IPS DF 4.7 (cell line): ENCODE results near the gene RAPGEF2.
"Not testable (repeated sequence)": the region's sequence is repeated elsewhere in the genome, so short reads cannot be mapped to it uniquely, and the experiment has no call there.

Experiments
- DNase-seq: peaks from one replicate; pipeline ENCODE4 v3.0.0-alpha.2; 2013; ENCODE audit warnings: low spot score; ENCODE audit errors: extremely low read depth

Gene RAPGEF2

DNA sequence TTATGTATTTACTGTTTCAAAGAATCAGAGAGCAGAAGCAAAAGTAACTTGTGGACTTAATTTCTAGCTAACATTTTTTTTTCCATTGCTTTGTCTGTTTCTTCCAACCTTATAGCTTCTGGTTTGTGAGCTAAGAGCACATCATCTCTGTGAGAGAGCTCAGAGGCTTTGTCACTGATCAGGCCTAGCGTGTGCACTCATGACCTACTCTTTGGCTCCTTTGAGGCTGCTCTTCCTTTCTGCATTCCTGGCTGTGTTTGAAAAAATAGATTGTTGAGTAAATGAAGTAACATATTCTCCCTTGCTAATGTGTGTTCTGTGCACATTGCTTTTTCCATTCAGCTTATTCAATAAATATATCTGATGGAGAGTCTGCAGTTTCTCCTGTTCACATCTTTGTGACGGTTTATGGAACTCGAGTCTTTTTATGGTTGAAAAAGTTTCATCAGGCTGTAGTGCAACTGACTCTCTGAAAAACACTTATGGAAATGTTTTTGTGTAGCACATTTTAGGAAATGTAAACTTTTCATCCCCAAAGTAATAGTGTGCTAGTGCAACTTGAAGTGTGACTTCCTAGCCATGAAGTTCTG lies 133.0 kb downstream of the RAPGEF2 start:
- DNase-seq = no peak

DNA sequence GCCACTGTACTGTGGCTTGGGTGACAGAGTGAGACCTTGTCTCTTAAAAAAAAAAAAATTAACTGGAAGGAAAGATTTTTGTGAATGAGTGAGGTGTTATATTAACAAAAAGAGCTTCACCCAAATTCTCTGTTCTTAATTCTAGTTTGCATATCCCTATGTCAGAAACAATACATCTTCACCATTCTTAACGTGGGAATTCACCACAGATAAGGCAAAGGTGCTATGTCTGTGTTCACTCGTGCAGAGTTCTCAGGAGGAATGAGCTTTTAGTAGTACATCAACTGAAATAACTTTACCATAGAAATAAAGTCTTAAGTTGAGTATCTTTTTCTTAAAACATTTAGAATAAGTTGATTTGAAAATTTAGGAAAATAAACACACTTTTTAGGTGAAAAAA lies 135.1 kb downstream of the RAPGEF2 start:
- no peak for DNase-seq

DNA sequence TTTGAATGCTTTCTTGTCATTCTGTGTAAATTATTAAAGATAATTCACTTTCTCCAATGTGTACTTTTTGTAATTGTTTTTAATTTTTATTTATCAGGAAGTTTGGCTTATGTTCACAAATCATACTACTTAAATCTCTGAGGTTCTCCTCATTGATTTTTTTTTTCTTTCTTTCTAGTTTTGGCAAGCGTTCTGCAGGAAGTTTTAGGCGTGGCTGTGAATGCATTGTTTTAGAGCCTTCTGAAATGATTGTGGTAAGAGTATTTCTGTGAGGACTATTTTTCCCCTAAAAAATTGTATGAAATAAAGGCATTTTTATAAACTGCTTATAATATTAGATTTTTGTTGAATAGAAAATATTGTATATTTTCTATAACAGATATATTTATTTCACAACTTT lies 135.8 kb downstream of the RAPGEF2 start:
- DNase-seq = no peak

DNA sequence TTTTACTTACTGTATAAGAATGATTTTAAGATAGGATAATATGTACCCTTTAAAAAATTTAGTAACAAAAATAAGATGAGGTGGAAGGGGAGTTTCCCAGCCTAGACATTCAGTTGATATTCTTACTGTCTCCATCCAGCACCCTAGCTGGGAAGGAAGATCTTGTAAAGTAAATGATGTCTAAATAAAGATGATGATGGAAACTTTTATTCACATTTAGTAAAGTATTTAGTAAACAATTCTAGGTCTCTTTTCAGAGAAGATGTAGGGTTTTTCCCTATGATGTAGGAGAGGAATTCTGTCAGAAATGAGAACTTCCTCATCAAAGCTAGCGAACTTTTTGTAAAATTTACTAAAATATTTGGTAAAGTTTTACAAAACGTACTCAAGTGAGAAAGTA lies 136.8 kb downstream of the RAPGEF2 start:
- no peak for DNase-seq

DNA sequence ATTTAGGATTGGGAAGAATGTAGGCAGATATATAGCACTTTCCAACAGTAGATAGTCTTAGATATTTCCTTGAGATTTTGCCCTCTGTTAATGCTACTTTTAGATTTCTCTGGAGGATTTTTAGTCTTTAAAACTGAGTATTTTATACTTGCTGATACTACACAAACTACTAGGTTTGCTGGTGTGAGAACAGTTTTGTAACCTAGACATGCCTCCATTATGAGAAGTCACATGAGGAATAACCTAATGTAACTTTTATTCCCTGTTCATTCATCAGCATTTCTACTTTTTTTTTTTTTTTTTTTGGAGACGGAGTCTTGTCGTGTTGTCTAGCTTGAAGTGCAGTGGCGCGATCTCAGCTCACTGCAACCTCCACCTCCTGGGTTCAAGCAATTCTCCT lies 137.2 kb downstream of the RAPGEF2 start:
- no peak for DNase-seq

DNA sequence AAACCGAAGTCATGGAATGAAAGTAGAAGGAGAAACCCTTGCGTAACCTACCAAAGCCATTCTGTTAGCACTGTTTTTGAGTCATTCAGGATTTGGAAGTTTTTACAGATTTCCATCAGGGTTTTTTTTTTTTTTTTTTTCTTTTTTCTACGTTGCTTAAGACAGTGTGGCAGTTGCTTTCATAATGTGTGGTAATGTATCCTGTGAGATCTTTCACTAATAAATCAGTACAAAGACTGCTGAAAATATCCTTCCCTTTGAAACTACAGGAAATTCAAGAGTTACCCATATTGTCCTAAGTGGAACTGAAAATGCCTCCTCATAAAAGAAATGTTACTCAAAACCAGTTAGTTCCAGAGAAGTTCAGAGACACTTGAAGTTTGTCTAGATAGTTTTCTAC lies 137.8 kb downstream of the RAPGEF2 start:
- DNase-seq = no peak

DNA sequence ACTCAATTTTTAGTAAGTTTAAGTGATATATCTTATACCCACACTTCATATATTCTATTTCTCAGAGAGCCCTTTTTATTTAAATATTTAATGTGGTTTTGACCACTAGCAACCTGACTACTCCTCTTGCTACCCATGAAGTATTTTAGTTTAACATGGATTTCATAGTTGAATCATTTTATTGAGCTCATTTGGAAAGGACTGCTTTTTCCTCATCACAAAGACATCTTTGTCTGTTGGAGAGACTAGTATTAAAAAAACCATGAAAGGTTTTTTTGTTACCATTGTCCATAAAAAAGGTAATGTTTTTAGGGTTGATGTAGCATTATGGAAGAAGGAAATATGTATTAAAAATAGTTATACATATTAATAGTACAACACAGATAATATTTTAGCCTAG lies 139.5 kb downstream of the RAPGEF2 start:
- no peak for DNase-seq

DNA sequence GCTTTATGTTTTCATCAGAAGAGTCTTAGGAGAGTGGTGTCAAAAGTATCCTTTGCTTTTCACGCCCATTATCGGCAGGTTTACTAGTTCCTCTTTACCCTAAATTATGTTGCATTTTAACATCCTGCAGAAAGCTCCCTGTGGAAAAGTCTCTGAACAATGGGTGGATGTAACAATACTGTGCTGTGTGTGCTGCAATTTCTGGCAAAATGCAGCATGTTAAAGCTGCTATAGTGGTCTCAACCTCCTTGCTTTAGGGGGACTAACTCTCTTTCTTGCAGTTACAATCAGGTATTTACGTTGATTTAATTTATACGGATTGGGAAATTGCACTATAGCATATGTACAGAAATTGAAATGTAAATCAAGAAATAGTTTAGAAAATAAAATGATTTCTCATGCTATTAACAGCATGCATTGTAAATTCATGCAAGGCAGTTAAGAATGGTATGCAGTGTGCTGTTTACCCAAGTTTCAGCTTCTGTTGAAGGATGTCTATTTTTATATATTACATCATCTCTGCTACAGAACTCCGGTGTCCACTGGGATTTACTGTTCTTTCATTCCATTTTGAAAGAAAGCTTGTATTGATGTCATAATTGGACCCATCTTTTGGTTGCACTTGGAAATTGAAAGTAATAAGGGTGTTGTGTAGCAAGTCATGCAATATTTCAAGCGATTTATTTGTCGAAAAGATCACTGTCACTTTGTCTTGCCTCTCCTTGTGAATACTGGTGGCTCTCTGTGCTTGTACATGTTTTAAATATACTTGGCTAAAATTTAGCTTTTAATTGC lies 145.7 kb downstream of the RAPGEF2 start:
- no peak for DNase-seq

DNA sequence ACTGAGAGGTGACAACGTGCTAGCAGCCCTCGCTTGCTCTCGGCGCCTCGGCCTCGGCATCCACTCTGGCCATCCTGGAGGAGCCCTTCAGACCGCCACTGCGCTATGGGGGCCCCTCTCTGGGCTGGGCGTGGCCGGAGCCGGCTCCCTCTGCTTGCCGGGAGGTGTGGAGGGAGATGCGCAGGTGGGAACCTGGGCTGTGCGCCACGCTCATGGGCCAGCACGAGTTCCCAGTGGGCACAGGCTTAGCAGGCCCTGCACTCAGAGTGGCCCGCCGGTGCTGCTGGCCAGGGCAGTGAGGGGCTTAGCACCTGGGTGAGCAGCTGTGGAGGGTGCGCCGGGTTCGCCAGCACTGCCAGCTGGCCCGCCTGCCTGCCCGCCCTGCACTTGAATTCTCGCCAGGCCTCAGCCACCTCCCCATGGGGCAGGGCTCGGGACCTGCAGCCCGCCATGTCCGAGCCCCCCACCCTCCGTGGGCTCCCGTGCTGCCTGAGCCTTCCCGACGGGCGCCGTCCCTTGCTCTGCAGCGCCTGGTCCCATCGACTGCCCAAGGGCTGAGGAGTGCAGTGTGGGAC lies 148.0 kb downstream of the RAPGEF2 start:
- DNase-seq = no peak

DNA sequence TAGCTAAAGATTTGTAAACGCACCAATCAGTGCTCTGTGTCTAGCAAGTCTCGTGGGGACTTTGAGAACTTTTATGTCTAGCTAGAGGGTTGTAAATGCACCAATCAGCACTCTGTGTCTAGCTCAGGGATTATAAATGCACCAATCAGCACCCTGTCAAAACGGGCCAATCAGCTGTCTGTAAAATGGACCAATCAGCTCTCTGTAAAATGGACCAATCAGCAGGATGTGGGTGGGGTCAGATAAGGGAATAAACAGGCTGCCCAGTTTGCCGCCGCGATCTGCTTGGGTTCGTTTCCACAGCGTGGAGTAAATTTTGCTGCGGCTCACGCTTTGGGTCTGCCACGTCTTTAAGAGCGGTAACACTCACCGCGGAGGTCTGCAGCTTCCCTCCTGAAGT lies 148.7 kb downstream of the RAPGEF2 start:
- not testable (repeated sequence) for DNase-seq

DNA sequence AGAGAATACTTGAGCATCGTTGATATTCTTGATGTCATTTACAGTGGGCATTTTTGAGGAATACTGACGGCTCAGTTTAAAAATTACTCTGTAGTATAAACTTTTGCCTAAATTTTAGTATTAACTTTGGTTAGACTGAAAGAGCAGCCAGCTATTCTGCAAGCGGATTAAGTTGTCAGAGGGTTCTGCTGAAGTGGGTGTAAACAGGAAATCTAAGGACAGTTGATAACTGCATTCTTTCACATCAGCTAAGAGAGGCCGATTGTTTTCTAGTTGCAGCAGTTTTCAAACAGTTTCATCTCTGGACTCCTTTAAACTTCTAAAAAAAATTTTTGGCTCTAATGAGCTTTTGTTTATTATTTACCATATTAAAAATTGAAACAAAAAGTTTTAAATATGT lies 149.6 kb downstream of the RAPGEF2 start:
- no peak for DNase-seq

DNA sequence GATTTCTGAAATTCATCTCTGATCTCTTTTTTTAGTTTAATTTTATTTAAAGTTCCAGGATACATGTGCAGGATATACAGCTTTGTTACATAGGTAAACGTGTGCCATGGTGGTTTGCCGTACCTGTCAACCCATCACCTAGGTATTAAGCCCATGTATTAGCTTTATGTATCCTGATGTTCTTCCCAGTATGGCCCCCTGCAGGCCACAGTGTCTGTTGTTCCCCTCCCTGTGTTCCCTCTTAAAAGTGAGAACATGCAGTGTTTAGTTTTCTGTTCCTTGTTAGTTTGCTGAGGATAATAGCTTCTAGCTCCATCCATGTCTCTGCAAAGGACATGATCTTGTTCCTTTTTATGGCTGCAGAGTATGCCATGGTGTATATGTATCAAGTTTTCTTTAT lies 153.2 kb downstream of the RAPGEF2 start:
- no peak for DNase-seq

DNA sequence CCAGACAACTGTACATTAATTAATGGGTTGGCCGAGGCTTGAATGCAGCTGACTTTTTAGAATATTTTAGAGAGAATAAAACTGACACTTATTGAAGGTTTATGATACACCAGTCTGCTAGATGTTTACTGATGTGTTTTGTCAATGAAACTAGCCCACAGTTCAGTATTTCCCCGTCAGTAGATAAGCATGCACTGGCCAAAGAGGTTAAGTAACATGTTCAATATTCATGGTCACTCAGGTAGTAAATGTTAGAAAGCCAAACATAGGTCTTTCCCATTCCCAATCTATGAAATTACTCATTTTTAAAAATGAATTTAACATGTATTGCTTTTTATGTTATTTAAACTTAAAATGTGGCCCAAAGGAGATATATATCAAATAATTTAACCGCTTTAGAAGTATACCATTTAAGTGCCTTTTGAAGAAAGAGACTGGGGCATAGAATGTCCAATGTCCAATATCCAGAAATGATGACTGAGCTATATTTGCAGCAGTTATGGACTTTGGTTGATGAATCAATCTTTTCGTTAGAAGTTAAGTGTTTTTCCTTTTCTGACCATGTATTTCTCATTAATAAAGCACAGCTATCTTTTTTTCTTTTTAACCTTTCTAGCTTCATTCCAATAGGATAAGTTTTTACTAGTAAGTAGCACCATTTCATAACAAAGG lies 156.1 kb downstream of the RAPGEF2 start:
- DNase-seq = no peak

DNA sequence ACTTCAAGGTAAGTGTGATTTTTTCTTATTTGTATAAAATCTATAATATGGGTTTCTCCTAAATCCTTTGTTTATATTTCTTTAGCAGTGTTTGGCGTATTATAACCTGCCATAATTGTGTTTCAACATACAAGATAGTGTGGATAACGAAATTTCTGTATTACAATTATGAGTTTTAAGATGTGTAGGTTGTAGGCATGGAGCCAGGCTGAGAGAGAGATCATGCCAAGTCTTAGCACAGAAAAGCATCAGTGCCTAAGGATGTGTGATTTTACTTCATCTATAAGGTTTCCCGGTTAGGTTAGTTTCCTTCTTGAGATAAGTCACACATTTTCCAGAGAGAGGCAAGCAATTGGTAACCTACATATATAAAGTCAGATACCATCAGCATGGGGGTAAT lies 161.2 kb downstream of the RAPGEF2 start:
- no peak for DNase-seq

DNA sequence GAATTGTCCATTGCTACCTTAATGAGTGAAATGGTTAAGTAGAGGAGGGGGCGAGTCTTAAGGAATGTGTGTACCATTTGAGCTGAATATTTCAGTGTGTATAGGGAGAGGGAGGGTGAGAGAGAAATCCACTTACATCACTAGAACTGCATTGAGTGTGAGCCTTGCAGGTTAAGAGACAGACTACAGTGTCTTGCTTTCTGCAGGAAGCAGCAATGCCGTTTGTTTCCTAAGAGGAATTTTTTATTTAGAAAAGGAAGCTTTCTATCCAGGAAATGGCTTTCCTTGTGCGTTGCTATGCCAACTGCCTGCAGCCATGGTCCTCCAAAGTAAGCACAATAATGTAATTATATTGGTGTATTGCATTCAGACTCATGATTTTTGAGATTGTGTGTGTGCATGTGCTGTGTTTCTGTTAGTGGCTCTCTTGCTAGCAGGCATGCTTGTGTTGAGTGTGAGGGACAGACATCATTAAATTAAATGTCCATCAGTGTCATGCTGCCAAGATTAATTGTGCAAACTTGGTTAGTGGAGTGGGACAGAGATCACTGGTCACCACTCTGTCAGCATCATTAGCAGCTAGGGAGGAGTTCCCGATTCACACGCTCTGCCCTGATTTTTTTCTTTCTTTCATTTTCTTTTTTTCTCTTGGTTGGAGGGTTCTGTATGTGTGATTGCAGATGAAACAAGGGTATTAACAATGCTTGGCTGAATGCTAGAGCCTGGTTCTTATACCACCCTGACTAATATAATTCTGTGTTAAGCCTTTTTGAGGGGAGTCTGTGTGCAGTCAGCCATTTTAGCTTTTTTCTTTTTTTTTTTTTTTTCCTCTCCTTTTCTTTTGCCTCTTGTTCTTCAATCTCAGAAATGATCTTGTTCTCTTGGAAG lies 164.3 kb downstream of the RAPGEF2 start:
- DNase-seq = no peak

DNA sequence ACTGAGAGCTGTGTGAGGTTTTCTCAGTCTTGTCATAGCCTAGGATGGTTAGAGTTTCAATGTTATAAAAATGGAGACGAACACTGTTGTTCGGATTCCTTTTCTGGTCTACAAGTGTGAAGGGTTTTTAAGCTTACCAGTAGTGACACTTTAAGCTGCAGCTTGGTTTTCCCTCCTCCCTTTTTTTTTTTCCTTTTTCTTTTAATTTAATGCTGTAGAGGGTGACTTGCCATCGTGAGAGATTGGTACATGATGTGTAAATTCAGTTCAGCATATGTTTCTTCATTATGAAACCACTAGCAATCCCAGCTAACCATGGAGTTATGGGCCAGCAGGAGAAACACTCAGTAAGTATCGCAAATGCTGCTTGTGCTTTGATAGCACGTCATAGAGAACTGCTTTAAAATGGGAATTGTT lies 165.0 kb downstream of the RAPGEF2 start:
- DNase-seq = no peak

DNA sequence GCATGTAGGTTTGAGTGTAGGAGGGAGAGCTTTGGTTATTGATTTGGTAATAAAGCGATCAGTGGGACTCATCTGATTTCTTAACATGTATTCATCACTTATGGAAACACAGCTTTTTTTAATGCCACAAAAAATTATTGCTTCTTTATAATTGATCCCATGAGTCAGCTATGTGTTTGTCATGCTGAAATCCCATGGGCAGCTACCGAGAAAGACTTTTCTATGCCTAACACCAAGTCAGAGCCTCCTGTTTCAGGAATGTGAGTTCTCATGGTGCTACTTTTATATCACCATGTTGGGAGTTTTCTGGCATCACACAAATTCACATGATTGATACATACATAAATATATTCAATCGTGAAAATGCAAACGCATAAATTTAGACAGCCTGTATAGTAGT lies 165.7 kb downstream of the RAPGEF2 start:
- DNase-seq = no peak

DNA sequence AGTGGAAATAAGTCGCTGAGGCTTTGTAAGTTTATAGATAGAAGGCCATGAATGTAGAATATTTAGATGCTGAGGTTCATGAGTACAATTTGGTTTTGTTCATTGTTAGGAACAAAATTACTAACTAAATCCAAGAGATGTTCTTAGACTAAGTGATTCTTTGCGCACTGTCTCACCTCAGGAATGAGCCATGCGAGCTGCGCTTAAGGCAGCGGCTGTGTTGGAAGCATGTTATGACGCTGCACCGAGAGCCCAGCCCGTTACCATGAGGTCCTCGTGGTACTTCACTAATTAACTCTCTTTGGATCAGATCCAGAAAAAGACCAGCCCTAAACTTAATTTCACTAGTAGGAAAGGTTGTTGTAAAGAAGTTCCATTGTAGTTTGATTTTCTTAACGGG lies 166.2 kb downstream of the RAPGEF2 start:
- no peak for DNase-seq

DNA sequence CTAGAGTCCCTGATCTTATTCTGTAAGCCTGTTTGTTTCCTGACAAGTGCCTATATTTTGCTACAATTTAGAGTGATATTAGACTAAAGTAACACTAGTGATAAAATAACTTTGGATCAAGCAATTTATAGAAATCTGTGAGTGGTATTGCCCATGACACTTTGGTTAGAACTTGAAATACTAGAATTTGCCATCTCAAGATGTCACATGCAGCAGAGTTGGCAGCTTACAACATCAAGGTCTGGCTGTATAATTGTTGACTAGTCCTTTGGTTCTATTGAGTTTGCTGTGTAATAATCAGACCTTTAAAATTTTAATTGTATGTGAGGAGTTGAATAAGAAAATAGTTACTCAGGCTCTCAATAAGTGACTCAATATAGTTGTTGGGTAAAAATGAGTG lies 167.1 kb downstream of the RAPGEF2 start:
- no peak for DNase-seq

DNA sequence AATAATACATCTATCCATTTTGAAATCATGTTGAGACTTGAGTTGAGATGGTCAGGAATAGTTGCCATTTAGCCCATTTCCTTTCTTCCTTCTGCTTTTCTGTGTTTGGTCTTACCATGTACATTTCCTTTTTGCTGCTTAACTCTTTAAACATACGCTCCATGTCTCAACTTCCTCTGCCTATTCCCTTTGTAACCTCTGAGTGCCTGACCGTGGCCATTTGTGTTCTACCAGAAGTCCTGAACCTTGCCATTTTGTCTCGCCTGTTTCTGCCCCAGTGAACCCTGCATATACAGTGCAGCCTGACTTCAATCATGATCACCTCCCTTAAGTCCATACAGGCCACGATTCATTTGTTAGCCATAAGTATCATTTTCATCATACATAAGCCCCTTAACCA lies 169.0 kb downstream of the RAPGEF2 start:
- DNase-seq = no peak
